ENCODE data around the gene POU5F1.
A peak's percentile ranks its signal among the peaks of the same experiment; 100 is the strongest.

Gene POU5F1

DNA sequence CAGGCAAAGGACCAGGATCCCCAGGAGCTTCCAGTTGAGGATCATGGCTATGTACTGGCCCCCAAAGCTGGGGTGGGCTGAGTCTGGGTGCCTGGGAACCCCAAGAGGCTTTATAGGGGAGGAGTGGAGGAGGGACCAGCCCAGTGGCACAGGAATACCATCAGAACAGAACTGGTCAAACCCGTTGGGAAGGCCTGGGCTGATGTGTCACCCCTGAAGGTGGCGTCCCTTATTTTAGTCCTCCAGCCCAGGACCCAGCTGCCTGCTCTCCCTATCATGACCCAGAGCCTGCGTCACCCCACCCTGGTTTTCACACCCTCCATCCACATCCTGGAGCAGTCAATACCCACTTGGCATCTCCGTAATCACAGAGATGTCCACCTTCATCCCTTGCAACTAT is 31.5 kb downstream of the POU5F1 start, which contains the start of gene PSORS1C2:
PSORS1C2 (minus strand) TSS at position 85 of the 400 bp plus-strand sequence; CDS start at position 45, 40 bp downstream.
- no peak for DNase-seq

DNA sequence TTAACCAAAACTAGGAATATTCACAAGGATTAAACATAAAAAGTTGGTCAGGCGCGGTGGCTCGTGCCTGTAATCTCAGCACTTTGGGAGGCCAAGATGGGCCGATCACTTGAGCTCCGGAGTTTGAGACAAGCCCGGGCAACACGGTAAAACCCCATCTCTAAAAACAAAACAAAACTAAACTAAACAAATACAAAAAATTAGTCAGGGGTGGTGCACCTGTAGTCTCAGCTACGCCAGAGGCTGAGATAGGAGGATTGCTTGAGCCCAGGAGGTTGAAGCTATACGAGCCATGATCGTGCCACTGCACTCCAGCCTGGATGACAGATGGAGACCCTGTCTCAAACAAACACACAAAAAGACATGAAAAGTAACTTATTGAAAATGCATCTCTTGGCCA is 34.8 kb downstream of the POU5F1 start:
- no peak for DNase-seq

DNA sequence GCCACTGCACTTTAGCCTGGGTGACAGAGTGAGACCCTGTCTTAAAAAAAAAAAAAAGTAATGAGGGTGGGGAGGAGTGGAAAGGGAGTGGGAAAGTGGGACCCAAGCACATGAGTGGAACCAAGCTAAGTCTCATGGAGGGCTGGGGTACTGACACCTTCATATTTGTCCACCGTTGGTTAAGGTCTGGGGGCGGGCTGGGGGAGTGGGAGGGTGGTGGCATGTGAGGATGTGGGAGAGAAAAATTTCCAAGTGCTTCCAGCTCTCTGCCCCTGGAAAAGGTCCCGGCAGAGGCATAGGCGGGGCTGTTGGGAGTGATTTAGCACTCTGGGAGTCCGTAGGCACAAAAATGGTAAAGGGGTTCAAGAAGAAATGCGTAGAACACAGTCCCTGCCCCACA is 37.7 kb downstream of the POU5F1 start:
- no peak for DNase-seq

DNA sequence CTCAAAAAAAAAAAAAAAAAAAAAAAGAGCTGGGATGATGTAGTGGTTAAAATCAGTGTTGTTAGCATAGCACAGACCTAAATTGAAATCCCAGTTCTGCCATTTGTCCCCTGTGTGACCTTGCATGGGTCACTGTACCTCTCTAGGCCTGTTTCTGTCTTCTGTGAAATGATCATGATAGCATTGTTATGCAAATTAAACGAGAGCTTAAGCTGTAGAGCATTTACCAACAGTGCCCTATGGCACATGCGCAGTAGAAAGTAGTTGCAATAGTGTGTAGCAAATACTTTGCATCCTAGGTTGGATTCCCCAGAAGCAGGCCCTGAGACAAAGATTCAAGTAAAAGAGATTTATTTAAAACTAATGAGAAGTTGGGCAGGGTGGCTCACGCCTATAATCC is 38.9 kb downstream of the POU5F1 start:
- DNase-seq = no peak

DNA sequence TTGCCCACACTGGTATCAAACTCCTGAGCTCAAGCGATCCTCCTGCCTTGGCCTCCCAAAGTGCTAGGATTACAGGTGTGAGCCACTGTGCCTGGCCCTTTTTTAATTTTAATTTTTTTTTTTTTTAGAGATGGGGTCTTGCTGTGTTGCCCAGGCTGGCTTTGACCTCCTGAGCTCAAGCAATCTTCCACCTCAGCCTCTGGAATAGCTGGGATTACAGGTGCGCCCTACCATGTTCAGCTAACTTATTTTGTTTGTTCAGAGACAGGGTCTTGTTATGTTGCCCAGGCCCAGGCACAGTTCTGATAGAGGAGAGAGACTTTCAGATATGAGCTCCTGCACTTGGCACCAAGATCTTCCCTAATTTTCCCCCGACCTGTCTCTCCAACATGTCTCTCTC is 39.7 kb downstream of the POU5F1 start:
- no peak for DNase-seq

DNA sequence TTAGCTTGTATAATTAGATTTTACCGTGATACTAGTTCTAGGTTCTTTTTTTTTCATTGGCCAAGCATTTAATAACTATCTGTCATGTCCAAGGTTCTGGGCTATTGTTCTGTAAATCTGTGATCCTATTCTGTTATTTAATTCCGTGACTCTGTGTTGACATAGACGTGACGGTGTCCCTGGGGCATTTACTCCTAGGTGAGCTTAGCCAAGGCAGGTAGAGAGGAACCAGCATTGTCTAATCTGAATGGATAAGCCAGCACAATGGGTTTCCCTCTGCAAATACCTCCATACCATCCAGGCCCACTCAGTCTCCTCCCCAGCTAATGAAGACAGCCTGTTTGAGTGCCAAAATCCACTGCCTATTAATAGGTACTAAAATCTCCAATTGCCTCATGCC is 41.4 kb downstream of the POU5F1 start:
- no peak for DNase-seq

DNA sequence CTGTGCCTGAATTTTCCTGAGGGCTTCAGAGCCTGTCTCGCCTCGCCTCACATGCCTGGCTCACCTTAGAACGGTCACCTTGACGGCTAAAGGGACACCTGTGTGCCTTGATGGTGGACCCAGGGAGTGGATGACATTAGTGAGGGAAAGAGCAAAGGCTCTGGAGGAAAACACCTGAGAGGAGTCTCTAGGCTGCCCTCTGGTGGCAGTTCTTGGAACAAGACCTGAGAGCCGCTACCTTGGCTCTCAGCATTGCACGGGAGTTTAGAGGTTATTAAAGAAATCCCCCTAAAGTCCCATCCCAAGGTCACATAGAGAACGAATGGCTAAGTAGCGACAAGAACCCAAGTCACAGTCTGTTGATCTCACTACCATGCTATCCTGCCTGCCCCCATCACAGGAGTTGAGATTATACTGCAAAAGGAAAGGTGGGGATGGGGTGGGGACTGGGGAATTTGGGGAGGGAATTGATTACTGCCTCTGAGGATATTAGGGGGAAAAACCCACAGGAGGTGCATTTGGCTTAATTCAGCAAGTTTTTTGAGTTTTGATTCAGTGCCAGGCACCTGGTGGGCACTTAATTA is 42.3 kb downstream of the POU5F1 start:
- peak; percentile 78 for DNase-seq

DNA sequence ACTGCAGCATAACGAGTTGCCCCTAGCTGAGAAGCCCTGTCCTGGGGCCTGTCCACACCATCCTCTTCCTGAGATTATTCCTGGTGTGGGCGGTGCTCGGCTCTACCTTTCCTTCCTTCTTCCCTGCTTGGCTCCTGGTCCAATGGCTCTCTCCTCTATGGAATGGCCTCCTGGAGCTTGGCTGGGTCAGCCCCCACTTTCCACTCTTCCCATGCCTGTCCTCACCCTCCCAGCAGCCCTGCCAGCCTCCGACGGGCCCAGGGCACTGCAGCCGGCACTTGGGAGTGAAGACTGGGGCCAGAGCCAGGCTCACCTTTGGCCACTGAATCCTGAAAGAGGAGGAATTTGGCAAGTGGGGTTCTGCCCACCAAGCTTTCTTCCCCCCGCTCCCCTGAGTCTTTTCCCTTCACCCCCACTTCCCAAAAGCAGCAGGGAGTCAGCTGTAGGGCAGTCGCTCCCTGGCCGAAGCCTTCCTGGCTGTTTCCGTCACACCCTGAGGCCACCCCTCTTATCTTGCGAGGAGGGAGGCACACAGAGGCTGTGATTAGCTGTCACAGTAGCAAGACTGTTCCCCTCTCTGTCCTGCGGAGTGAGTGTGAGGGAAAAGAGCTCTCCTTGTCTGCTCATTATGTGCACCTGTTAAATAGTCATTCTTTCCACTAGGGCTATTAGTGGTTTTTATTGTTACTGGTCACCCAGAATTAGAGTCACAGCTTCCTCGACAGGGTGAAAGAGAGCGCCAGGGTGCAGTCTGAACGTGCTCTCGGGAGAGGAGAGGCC is 43.9 kb downstream of the POU5F1 start:
- DNase-seq = peak; percentile 47

DNA sequence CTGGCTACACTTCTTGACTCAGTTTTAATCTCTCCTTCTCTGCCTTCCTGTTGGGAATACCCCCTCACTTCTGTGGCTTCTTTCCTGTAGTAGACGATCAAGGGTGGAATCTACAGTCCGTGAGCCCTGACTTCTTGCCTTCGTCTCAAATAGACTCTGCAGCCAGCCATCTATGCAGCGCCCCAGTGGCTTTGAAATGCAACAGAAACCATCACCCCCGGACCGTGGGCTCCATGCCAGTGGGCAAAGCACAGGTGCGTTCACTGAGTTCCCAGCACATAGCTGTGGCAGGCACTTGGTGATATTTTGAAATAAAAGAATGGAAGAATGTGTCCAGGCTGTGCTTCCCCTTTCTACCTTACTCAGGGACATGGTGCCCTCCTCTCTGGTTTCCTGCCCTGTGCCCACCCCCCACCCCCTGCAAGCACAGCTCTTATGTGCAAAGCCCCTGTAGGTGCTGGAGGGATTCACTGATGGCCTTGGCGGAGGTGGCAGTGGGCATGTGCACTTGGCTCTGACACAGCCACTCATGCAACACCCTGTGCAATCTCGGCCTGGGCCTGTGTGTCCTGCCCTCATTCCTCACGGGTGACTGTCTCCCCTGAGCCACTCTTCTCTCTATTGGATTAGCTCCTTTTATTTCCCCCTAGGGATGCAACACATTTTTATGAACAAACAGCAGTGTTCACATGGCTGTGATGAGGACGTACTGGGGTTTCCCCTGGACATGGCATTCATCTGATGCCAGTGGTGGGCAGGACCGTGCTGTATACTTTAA is 44.7 kb downstream of the POU5F1 start:
- DNase-seq = no peak

DNA sequence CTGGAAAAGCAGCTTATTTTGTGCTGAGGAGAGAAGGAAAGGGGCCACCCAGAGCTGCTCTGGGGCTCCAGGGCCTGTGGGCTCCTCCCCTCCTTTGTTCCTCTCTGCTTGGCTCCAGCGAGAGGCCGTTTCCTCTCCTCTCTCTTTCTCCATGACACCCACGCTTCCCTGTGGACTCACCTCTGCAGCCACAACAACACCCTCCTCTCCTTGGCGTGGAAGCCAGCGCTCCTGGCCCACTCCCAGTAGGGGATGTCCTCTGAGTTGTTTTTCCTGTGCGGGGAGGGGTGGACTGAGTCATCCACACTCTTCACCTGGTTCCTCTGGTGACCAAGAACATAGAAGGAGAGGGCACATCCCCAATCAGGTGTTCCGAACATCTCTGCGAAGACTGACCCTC is 45.3 kb downstream of the POU5F1 start:
- no peak for DNase-seq

DNA sequence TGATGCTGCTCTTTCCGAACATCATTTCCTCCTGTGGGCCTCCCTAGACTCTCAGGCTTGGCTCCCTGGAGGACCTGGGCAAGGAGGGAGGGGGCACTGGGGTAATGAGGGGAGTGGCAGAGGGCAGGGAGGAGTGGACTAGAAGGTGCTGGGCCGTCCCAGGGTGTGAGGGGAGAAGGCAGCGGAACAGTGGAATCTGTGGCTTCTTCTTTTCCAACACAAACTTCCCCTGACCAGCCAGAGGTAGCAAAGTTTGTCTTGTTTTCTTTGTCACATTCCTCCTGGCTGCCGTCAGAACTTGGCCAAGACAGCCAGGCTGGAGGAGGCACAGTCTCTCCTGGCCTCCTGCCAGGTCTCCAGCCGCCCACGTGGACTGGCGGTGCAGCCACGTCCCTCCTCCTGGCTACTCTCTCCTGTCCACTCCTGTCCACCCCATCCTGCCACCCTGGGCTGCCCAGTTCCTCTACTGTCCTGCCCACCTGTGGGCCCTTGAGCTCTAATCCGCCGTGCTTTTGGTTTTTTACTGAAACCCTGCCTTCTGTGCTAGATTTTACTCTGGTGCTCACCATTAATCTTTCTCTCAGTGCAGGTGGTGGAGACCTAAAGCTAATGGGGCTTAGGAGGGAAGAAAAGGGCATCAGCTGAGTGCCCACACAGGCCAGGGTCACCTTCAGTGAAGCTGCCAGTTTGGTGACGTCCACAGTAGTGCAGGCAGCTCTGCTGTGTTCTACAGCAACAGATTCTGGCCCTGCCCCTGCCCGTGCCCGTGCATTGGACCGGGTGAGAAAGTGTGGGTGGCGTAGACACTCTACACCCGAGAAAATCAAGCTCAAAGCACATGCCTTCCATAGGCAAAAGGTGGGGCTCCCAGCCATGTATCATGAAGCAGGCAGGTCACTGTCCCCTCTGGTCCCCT is 47.4 kb downstream of the POU5F1 start:
- DNase-seq = no peak

DNA sequence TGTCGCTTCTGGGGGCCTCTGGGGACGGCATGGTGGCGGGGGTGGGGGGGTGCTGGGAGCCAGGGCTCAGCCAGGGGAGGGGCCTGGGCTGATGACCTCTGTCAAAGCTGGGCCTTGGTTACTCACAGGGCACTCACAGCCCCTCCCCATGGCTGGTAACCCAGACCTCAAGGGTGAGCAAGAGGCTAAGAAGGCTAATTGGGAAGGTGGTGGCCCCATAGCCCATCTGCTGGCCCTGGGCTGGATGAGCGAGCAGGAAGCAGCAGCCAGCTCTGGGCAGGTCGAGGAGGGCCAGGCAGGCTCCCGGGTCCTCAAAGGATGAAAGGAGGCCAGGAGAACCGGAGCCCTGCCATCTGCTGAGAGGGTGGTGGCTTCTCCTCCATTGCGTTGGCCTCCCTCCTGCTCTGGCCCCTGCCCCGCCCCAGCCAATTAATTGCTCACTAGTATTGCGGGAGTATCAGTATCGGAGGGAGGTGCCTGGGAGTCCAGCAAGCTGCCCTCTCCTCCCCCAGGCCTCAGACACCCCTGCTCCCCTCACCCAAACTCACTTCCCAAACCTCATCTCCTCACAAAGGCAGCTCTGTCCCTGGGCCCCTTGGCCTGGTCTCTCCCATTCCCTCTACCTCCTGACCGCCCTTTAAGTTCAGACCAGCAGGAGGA is 49.2 kb downstream of the POU5F1 start:
- DNase-seq = no peak

DNA sequence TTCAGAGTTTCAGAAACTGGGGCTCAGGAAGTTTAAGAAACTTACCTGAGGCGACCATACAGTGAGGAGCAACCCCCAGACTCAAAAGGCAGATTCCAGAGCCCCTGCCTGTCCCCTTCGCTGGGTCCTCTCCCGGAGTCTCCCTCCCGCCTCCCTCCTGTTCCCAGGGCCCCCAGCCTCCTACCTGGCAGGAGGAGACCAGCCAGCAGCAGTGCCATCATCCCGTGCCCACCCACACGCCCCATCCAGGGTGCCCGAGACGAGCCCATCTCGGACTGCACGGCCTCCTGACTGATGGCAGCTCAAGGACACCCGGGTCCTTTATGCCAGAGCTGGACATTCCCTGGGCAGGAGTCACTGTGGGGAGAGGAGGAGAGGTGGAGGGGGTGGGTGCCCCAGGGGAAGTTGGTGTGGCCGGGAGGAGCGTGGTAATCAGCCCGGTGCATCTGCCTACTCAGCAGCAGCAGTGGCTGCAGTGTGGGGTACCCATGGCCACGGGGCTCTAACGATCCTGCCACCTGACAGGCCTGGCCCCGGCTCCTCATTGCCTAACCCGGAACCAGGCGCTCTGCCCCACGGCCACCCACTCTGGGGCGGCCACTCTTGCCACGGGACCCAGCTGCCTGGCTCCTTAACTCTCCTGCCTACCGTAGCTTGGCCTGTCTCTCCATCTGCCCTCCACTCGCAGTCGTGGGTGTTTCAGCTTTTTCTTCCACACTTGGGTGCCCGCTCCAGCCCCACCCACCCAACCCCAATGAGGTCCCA is 50.1 kb downstream of the POU5F1 start, which contains the start of gene CDSN:
CDSN (minus strand) TSS at position 296 of the 765 bp plus-strand sequence; CDS start at position 269, 27 bp downstream.
- DNase-seq = peak; percentile 48

DNA sequence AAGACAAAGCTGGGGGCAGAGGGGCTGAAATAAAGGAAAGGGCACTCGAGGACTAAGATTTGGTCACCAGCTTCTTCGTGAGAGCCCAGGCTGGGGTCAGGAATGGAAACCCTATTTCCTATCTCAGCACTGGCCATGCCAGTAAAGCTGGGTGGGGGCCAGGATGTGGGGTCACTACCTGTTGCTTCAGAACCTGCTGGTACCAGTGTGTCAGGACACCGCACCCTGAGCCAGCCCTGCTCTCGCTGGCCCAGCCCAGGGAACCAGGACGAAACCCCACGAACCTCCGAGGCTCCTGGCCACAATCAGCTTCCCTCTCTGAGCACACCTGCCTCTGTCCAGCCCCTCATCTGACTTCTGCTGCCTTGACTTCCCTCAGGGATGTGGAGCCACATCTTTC is 52.3 kb downstream of the POU5F1 start:
- no peak for DNase-seq

DNA sequence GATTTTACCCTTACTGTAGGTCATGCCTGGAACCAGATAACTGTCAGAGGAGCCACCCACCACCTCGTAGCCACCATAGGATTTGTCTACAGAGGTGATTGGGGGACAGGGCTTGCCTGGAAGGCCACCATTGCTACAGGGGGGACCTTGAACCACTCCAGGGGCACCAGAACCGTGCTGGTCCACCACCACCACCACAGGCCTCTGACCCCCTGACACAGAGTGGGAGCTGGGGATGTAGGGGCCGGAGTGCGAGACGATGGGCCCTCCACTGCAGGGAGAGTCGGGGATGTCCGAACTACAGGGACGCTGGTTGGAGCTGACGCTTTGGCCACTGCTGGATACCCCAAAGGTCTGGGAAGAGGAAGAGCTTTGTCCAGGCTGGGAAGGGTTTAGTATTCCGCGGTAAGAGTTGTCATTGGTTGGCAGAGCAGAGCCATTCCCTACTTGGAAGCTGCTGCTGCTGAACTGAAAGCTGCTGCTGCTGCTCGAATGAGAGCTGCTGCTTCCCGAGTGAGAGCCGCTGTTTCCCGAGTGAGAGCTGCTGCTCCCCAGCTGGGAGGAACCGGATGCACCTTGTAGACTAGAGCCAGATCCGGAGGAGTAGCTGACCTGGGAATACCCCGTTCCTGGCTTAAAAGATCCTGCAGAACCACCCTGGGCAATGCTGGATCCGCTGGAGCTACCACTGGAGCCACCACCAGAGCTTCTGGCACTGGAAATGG is 53.7 kb downstream of the POU5F1 start:
- DNase-seq = no peak

DNA sequence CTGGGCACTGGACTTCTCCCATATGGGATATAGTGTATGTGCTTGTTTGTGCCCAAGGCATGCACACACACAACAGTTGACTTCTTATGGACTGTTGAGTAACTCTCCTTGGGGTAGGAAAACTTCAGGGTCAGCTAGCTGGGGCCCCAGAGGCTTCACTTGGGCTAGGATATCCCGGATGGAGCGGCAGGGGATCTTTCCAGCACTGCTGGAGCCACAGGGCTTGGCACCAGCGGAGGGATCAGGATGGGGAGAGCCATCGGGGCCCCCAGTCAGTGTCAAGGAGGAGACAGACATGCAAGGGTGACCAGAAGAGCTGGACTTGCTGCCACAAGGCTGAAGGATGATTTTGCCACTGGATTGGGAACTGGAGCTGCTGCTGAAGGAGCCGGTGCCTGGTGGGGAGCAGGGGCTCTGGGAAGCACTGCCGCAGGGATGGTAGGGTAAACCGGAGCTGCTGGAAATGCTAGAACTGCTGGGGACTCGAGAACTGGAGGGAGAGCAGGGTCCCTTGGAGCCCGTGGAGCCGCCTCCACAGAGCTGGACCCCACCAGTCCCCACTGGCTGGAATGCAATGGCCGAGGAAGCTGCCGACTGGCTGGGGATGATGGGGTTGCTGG is 54.4 kb downstream of the POU5F1 start:
- DNase-seq = no peak

DNA sequence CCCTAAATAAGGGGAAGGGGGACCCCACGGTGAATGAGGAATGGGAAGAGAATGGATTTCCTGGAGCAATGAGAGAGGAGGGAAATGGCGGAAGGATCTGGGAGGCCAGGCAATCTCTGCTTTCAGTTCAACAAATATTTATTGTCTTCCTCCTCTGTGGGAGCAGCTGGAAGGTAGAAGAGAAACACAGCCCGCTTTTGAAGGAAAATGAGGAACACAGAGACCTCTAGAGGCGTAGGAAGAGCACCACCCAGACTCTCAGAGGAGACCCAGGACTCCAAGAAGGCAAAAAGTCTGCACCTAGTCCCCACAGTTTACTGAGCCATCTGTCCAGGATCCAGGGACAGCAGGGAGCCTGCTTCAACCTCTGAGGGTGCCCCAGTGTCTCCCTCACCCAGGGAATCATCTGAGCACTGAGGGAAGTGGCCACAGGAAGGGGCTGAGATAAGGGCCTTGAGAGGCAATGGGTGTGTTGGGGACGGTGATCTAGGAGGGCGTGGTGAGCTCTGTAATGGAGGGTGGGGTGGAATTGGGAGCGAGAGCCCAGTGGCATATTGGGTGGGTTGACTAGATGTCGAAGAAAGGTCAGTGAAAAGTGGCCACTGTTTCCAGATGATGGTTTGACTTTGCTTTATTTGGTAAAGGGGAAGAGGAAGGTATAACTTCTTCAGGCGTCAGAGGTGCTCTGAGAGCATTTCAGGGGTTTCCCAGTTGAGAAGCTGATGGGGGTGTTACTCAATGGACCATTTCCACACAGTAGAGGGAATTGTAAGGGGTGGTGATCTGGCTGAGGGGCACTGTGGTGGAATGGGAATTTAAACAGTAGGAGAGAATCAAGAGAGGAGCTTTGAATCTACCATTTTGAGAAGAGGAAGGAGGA is 55.3 kb downstream of the POU5F1 start:
- peak; percentile 54 for DNase-seq

DNA sequence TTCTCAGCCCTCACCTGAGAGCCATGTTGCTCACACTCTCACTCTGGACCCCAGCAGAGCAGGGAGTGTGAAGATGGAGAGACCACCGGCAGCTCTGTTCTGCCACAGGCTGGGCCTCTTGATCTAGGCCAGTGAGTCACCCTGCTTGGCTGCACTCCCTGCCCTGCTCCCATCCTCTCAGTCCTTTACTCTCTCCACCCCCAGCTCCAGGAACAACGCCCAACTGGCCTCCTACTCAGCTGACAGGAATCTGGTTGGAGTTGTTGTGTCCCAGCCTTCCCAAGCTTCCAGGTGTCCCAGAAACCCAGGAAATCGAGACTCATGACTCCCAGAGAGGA is 56.0 kb downstream of the POU5F1 start, which contains the start of gene PSORS1C1:
PSORS1C1 (plus strand) TSS at position 260 of the 338 bp plus-strand sequence. CDS start 14,833 bp downstream, outside the sequence.
- no peak for DNase-seq
